HepG2 (cell line): Measurements from ENCODE around the gene GPR62. TPM values are rescaled to one million over a fixed set of nuclear protein-coding genes. Genes with fewer than 3 reads are reported as not detected.

Experiments used
- JUND ChIP-seq: sonication (generic); formaldehyde crosslinking; IDR thresholded peaks from 2 replicates; pipeline ENCODE4 v1.8.0; 2022; ENCODE audit warnings: mild to moderate bottlenecking, missing genetic modification reagents
- MBD4 ChIP-seq: IDR thresholded peaks from 2 replicates; pipeline ENCODE4 v1.6.1; 2012; ENCODE audit warnings: low read length, inconsistent platforms, borderline replicate concordance
- MTA3 ChIP-seq: sonication (generic); formaldehyde crosslinking; IDR thresholded peaks from 2 replicates; pipeline ENCODE4 v1.4.0; 2020; ENCODE audit warnings: missing genetic modification reagents
- MTF1 ChIP-seq: sonication (generic); formaldehyde crosslinking; IDR thresholded peaks from 2 replicates; pipeline ENCODE4 v1.5.0; 2020; ENCODE audit warnings: missing genetic modification reagents
- POLR2G ChIP-seq: fragments of 200-400 bp; formaldehyde crosslinking; IDR thresholded peaks from 2 replicates; pipeline ENCODE4 v1.6.1; 2018; ENCODE audit warnings: mild to moderate bottlenecking, low read depth, low read length, moderate library complexity
- RXRA ChIP-seq: sonication (generic); formaldehyde crosslinking; IDR thresholded peaks from 2 replicates; pipeline ENCODE4 v1.5.1; 2020; ENCODE audit warnings: missing genetic modification reagents
- SALL1 ChIP-seq: sonication (generic); formaldehyde crosslinking; IDR thresholded peaks from 2 replicates; pipeline ENCODE4 v1.8.0; 2022; ENCODE audit warnings: mild to moderate bottlenecking, missing genetic modification reagents
- SMARCE1 ChIP-seq: fragments of 450-650 bp; IDR thresholded peaks from 2 replicates; pipeline ENCODE4 v1.6.1; 2017; ENCODE audit warnings: borderline replicate concordance
- SMYD3 ChIP-seq: sonication (generic); formaldehyde crosslinking; IDR thresholded peaks from 2 replicates; pipeline ENCODE4 v1.8.1; 2023; ENCODE audit warnings: mild to moderate bottlenecking, missing genetic modification reagents
- TAF1 ChIP-seq: sonication (generic); formaldehyde crosslinking; IDR thresholded peaks from 2 replicates; pipeline ENCODE4 v1.4.0; 2020; ENCODE audit warnings: missing genetic modification reagents
- ZC3H13 ChIP-seq: sonication (generic); formaldehyde crosslinking; IDR thresholded peaks from 2 replicates; pipeline ENCODE4 v1.8.1; 2023; ENCODE audit warnings: mild to moderate bottlenecking, missing genetic modification reagents, moderate library complexity
- ZFP90 ChIP-seq: sonication (generic); formaldehyde crosslinking; IDR thresholded peaks from 2 replicates; pipeline ENCODE4 v1.8.0; 2022; ENCODE audit warnings: missing genetic modification reagents, mild to moderate bottlenecking, inconsistent platforms, borderline replicate concordance
- ZNF510 ChIP-seq: sonication (generic); formaldehyde crosslinking; IDR thresholded peaks from 2 replicates; pipeline ENCODE4 v1.4.0; 2020; ENCODE audit warnings: low read depth, mild to moderate bottlenecking, missing genetic modification reagents
- ZNF567 ChIP-seq: sonication (generic); formaldehyde crosslinking; IDR thresholded peaks from 2 replicates; pipeline ENCODE4 v1.8.1; 2023; ENCODE audit warnings: mild to moderate bottlenecking, missing genetic modification reagents, borderline replicate concordance
- ZNF605 ChIP-seq: sonication (generic); formaldehyde crosslinking; IDR thresholded peaks from 2 replicates; pipeline ENCODE4 v1.8.0; 2022; ENCODE audit warnings: mild to moderate bottlenecking, missing genetic modification reagents
- ZNF746 ChIP-seq: sonication (generic); formaldehyde crosslinking; IDR thresholded peaks from 2 replicates; pipeline ENCODE4 v1.8.0; 2022; ENCODE audit warnings: mild to moderate bottlenecking, missing genetic modification reagents
- ZNF841 ChIP-seq: sonication (generic); formaldehyde crosslinking; IDR thresholded peaks from 2 replicates; pipeline ENCODE4 v1.8.1; 2023; ENCODE audit warnings: missing genetic modification reagents, borderline replicate concordance
- ZSCAN12 ChIP-seq: sonication (generic); formaldehyde crosslinking; IDR thresholded peaks from 2 replicates; pipeline ENCODE4 v1.9.0; 2021; ENCODE audit warnings: mild to moderate bottlenecking, missing genetic modification reagents
- polyA plus RNA-seq, 8 experiments: library from polyadenylated mRNA; depleted of rRNA in 3 of 8; stranded (reverse) in 7 of 8; unstranded in 1 of 8; fragments of >200 nt; fragmentation: Illumina TruSeq in 4 of 8; extraction: Trizol in 4 of 8; gene quantifications; 2 replicates each; pipeline versions ENCODE4 v1.2.1 to v1.2.3, GENCODE V29; 2011 to 2016; ENCODE audit warnings: low read depth in 4 of 8, missing spikeins in 1 of 8, mixed read lengths in 1 of 8; ENCODE audit not compliant: insufficient read depth in 1 of 8
- total RNA-seq, 5 experiments: library from RNA; depleted of rRNA; stranded (reverse); fragments of >200 nt; fragmentation: Illumina TruSeq; extraction: Trizol; gene quantifications; 2 replicates each; pipeline ENCODE4 v1.2.3, GENCODE V29; 2016; ENCODE audit warnings: low read depth in 1 of 5
- TF ChIP-seq, protein P1 (sequence below): sonication (generic); formaldehyde crosslinking; IDR thresholded peaks from 2 replicates; pipeline ENCODE4 v1.5.0; 2020; ENCODE audit warnings: missing genetic modification reagents, mild to moderate bottlenecking, borderline replicate concordance
- TF ChIP-seq, protein P2 (sequence below): sonication (generic); formaldehyde crosslinking; IDR thresholded peaks from 2 replicates; pipeline ENCODE4 v1.4.0; 2020; ENCODE audit warnings: missing genetic modification reagents
- TF ChIP-seq, protein P3 (sequence below): sonication (generic); formaldehyde crosslinking; IDR thresholded peaks from 2 replicates; pipeline ENCODE4 v1.5.1; 2020; ENCODE audit warnings: mild to moderate bottlenecking, missing genetic modification reagents, moderate library complexity

The GPR62 gene
- total and polyA plus RNA-seq, 2 of the 13 experiments (the other 11 are each of a cell fraction or from before 2014, with no cell fraction given), result not detected

DNA sequence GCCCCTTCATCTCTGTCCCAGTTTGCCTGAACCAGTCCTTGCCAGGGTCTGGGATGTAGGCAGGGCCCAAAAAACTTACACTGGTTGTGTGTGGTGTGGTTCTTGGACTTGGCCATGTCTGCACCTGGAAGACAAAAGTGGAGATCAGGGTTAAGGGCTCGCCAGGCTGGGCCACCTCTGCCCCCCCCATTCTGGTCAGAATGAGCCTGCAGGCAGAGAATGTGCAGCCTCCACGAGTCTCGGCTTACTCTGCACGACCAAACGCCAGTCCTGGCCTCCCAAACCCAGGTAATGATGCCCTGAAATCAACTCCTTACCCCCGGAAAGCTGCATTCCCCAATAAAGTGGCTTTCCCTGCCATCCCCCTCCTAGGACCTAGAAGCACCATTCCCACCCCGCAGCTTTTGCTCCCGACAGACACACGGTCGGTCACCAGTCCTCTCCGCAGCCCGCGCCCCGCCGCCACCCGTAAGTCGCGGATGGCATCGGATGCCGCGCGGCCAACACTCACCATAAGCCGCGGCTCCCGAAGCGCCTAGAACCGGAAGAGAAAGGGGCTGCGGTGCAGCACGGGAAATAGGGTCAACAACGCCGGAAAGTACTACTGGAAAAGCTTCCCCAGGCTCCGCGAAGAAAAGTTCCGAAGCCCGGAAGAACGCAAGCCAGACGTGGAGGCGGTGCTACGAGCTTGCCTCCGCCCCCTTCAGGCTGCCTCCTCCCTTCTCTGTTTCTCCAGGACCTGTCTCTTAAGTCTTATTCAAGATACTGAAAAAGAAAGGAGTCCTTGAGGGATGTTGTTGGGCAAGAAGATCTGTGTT is 40.4 kb downstream of the GPR62 start, which contains the start of gene RPL29 (continued):
- no peak for TF ChIP-seq ZNF841 (CRISPR knock-in tag)
- TF ChIP-seq, protein P1, sequence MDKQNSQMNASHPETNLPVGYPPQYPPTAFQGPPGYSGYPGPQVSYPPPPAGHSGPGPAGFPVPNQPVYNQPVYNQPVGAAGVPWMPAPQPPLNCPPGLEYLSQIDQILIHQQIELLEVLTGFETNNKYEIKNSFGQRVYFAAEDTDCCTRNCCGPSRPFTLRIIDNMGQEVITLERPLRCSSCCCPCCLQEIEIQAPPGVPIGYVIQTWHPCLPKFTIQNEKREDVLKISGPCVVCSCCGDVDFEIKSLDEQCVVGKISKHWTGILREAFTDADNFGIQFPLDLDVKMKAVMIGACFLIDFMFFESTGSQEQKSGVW, result no peak
- no peak for TF ChIP-seq JUND (CRISPR knock-in tag)
- TF ChIP-seq POLR2G, result peak; percentile 99
- no peak for TF ChIP-seq SMARCE1
- no peak for TF ChIP-seq MBD4
- peak; percentile 80; the same call in 1 of the 2 replicates for TF ChIP-seq SMYD3 (CRISPR knock-in tag)
- peak; percentile 33; the same call in 1 of the 2 replicates for TF ChIP-seq ZSCAN12
- peak; percentile 60 for TF ChIP-seq RXRA (CRISPR knock-in tag)
- TF ChIP-seq MTA3 (CRISPR knock-in tag), result no peak
- TF ChIP-seq ZNF510, result peak; percentile 90
- peak; percentile 78; the same call in 1 of the 2 replicates for TF ChIP-seq ZFP90
- TF ChIP-seq SALL1, result peak; percentile 93
- TF ChIP-seq, protein P2, sequence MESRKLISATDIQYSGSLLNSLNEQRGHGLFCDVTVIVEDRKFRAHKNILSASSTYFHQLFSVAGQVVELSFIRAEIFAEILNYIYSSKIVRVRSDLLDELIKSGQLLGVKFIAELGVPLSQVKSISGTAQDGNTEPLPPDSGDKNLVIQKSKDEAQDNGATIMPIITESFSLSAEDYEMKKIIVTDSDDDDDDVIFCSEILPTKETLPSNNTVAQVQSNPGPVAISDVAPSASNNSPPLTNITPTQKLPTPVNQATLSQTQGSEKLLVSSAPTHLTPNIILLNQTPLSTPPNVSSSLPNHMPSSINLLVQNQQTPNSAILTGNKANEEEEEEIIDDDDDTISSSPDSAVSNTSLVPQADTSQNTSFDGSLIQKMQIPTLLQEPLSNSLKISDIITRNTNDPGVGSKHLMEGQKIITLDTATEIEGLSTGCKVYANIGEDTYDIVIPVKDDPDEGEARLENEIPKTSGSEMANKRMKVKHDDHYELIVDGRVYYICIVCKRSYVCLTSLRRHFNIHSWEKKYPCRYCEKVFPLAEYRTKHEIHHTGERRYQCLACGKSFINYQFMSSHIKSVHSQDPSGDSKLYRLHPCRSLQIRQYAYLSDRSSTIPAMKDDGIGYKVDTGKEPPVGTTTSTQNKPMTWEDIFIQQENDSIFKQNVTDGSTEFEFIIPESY (CRISPR knock-in tag), result peak; percentile 58
- TF ChIP-seq MTF1 (CRISPR knock-in tag), result peak; percentile 36; the same call in 1 of the 2 replicates
- TF ChIP-seq ZNF567 (CRISPR knock-in tag), result no peak; the same call in 1 of the 2 replicates
- TF ChIP-seq TAF1 (CRISPR knock-in tag), result peak; percentile 100
- TF ChIP-seq ZC3H13 (CRISPR knock-in tag), result peak; percentile 92
- peak; percentile 39; the same call in 1 of the 2 replicates for TF ChIP-seq ZNF746
- TF ChIP-seq, protein P3, sequence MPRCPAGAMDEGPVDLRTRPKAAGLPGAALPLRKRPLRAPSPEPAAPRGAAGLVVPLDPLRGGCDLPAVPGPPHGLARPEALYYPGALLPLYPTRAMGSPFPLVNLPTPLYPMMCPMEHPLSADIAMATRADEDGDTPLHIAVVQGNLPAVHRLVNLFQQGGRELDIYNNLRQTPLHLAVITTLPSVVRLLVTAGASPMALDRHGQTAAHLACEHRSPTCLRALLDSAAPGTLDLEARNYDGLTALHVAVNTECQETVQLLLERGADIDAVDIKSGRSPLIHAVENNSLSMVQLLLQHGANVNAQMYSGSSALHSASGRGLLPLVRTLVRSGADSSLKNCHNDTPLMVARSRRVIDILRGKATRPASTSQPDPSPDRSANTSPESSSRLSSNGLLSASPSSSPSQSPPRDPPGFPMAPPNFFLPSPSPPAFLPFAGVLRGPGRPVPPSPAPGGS (CRISPR knock-in tag), result peak; percentile 49; the same call in 1 of the 2 replicates
- TF ChIP-seq ZNF605 (CRISPR knock-in tag), result peak; percentile 97
